Activated naive CD8-positive, alpha-beta T cell treated with anti-CD3 and anti-CD28 coated beads, Interleukin-2, amount 50 U/mL, for 24 hours (primary cell): Measurements from ENCODE around the gene AMPD3.
A peak's percentile ranks its signal among the peaks of the same experiment; 100 is the strongest.

Experiments used
- ATAC-seq: fragments of 150-1000 bp; cut with Tn5 transposase; one replicate; pipeline ENCODE4 v1.10.0; 2021
- DNase-seq: peaks from one replicate; pipeline ENCODE4 v3.0.0; 2021
- H3K27ac Mint-ChIP-seq: one replicate; pipeline ENCODE4 v1.8.0; 2021; ENCODE audit warnings: mild to moderate bottlenecking, mixed read lengths
- H3K27me3 Mint-ChIP-seq: one replicate; pipeline ENCODE4 v1.8.0; 2021; ENCODE audit warnings: mixed read lengths
- H3K36me3 Mint-ChIP-seq: one replicate; pipeline ENCODE4 v1.8.0; 2021; ENCODE audit warnings: low read depth, mixed read lengths
- H3K4me1 Mint-ChIP-seq: one replicate; pipeline ENCODE4 v1.8.0; 2021; ENCODE audit warnings: mixed read lengths
- H3K4me3 Mint-ChIP-seq: one replicate; pipeline ENCODE4 v1.8.0; 2021; ENCODE audit warnings: mild to moderate bottlenecking, moderate library complexity, mixed read lengths
- H3K9me3 Mint-ChIP-seq: one replicate; pipeline ENCODE4 v1.8.0; 2021; ENCODE audit warnings: mixed read lengths

The AMPD3 gene

DNA sequence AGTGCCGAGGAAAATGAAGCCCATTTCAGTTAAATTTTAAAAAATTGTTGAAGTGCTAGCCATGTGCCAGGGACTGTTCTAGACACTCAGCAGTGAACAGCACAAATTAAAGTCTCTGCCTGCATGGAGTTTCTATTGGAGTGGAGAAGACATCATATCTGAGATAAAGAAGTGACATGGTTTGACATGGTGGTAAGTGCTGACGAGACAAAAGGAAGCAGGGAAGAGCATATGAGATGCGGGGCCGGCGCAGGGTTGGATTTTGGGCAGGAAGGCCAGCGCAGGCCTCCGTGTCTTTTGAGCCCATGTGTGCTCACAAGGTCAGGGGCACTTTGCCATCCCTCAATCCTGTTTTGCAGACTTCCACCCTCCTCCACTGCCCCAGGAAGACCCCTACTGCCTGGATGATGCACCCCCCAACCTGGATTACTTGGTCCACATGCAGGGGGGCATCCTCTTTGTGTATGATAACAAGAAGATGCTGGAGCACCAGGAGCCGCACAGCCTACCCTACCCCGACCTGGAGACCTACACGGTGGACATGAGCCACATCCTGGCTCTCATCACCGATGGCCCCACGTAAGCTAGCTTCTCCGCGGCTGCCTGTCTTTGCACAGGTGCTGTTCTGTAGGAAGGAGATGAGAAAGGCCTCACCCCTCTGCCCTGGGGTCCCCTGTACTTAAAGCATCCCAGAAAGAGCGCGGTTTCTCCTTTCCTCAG is 29.6 kb downstream of the AMPD3 start:
- Mint-ChIP-seq H3K36me3 (peaks cover 20% of the 10 kb centered on the region), H3K4me1 (peaks cover 19% of the 10 kb centered on the region), H3K9me3 (no peaks in the 10 kb centered on the region), H3K27me3 (no peaks in the 10 kb centered on the region), H3K27ac (no peak overlapping the region), H3K4me3 (no peak overlapping the region)
- no peak for ATAC-seq
- no peak for DNase-seq

DNA sequence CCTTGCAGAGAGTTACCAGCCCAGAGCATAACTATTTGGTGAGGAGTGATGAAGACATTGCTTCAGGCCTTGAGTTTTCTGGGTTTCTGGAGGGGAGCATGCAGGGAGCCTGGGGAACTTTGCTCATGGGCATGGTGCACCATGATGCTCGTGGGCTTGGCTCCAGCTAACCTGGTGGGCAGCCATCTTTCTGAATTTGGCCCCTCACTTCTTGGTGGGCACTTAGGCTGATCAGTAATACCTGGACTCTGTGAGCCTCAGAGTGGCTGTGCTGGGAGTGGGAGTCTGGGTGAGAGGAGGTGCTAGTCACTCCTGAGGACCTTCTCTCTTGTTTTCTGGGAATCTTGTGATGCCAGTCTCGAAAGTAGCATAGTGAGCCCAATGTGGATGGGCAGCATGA is 30.6 kb downstream of the AMPD3 start:
- DNase-seq (no peak), ATAC-seq (no peak)
- Mint-ChIP-seq H3K27me3 (no peaks in the 10 kb centered on the region), H3K27ac (no peak overlapping the region), H3K4me3 (no peak overlapping the region), H3K36me3 (peaks cover 26% of the 10 kb centered on the region), H3K4me1 (peaks cover 26% of the 10 kb centered on the region), H3K9me3 (no peaks in the 10 kb centered on the region)

DNA sequence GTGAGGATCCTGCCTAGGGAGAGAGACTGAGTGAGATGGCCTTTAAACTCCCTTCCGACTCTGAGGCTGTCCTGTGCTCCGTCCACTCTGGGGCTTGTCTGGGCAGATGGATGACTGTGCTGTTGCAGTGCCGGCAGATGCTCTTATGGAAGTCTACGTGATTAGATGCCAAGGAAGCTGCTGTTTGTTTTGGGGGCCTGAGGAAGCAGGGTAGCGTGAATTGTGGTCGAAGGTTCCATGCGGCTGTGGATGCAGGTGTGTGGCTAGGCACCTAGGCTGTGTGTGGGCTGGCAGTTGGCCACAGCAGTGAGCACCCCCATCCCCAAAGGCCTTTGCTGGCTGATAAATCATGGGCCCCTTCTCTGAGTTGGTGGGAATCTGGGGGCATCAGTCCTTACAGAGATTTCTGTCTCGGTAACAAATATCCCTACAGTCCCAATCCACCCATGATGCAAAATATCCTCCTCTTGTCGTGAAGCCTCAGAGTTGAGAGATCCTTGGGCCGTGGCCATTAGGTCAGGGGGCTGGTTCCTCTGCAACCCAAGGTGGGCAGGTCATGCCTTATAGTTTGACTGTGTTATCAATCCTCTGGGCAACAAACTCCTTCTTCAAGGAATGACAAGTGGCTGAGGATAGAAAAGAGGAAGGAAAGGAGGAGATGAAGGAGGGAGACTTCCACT is 31.2 kb downstream of the AMPD3 start:
- no peak overlapping the region for H3K27ac Mint-ChIP-seq
- H3K36me3 Mint-ChIP-seq = peaks cover 26% of the 10 kb centered on the region
- H3K4me1 Mint-ChIP-seq = peaks cover 26% of the 10 kb centered on the region

DNA sequence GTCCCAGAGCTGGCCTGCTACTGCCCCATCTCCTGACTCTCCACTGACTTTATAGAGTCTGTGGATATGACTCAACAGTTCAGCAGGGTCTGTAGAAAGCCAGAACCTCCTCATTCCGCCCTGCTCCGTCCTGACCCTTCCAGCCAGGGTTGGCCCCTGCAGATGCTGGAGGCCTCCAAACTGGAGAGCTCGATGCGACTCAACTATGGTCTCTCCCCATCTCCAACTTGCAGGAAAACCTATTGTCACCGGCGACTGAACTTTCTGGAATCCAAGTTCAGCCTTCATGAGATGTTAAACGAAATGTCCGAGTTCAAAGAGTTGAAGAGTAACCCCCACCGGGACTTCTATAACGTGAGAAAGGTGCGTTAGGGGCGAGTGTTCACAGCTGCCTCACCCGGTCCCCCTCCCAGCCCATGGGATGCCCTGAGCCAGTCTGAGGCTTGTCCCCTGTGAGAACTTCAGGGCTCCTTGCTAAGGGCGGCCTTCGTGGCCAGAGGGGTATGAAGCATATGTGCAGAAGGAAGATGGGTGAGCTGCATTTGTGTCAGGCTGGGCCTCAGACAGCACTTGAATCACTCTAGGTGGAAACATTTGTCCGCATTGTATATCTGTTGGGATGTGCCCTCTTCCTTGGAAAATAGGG is 32.1 kb downstream of the AMPD3 start:
- H3K4me3 Mint-ChIP-seq = no peak overlapping the region
- H3K9me3 Mint-ChIP-seq = no peaks in the 10 kb centered on the region
- no peak overlapping the region for H3K27ac Mint-ChIP-seq
- DNase-seq (no peak), ATAC-seq (no peak)
- H3K36me3 Mint-ChIP-seq = peaks cover 26% of the 10 kb centered on the region
- no peaks in the 10 kb centered on the region for H3K27me3 Mint-ChIP-seq
- H3K4me1 Mint-ChIP-seq = peaks cover 26% of the 10 kb centered on the region

More for the DNA sequence above, 31.2 kb downstream of the AMPD3 start:
- no peak for ATAC-seq
- Mint-ChIP-seq H3K27me3 (no peaks in the 10 kb centered on the region), H3K9me3 (no peaks in the 10 kb centered on the region), H3K4me3 (no peak overlapping the region)
- no peak for DNase-seq

DNA sequence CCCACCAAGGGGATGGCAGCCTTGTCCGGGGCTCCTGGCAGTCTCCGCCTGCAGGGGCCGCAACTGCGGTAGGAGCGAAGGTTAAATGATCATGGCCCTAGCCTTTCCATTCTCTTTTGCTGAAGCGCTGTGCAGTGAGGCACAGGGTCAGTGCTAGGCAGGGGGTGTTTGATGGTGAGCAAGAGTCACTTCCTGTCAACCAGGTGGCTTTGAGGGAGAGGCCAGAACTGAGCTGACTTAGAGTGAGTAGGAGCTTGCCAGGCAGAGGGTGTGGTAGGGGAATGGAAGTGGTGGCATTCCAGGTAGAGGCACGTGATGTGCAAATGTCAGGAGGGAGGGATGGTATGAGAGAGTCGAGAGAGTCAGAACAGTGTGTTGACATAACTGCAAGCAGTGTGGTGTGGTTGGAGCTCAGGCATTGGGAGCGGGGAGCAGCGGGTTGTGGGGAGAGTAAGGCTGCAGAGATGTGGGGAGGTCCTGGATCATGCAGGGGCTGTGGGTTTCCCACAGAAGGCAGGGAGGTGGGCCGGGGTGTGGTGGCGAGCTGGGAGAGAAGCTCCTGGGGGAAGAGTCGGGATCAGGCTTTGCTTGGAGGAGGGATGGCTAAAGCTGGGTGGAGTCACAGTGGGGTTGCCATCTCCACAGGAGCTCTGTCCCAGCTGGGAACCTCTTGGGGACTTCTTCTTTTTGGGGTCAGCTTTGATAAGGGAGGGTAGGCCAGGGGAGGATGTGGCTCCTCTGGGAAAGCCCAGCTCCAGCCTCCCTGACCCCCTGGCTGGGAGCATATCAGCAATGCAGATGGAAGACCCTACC is 33.3 kb downstream of the AMPD3 start:
- Mint-ChIP-seq H3K36me3 (peaks cover 30% of the 10 kb centered on the region), H3K27me3 (no peaks in the 10 kb centered on the region), H3K4me1 (peaks cover 26% of the 10 kb centered on the region), H3K27ac (peak overlapping the region; percentile 87), H3K4me3 (peak overlapping the region; percentile 45), H3K9me3 (no peaks in the 10 kb centered on the region)
- DNase-seq (no peak), ATAC-seq (peak; percentile 61)

DNA sequence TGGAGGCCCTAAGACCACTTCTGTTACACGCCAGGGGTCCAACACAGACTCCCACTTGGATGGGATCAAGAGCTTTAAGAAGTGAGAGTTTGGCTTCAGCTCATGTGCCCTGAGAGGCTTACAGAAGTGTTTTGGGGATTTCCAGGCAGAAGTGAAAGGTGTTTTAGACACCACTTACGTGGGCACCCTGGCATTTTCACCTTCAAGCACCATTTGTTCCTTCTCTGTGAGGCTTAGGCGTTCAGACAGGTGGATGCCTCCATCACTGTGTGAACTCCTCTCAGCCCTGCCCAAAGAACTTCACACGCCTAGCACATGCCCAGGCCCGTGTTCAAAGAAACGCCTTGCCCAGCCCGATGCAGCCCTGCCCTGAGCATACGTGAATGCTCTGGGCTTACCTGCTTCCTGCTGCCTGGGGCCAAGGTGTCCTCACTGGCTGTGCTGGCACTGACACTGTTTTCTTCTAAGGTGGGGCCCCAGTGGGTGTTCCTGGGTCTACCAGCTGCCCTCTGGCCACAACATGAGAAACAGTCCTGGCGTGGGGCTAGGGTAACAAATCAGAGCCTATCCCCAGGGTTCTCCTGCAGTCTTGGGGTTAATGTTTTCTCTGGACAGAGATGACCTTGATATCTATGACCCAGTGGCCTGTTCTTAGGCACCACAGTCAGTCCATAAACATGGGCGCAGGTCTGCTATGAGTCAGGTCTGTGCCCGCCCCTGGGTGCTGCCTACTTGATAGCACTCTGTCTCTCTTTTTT is 34.0 kb downstream of the AMPD3 start:
- Mint-ChIP-seq H3K27ac (peak overlapping the region; percentile 87), H3K4me1 (peaks cover 26% of the 10 kb centered on the region), H3K4me3 (no peak overlapping the region), H3K27me3 (no peaks in the 10 kb centered on the region), H3K9me3 (no peaks in the 10 kb centered on the region), H3K36me3 (peaks cover 32% of the 10 kb centered on the region)
- ATAC-seq (peak; percentile 53), DNase-seq (no peak)

DNA sequence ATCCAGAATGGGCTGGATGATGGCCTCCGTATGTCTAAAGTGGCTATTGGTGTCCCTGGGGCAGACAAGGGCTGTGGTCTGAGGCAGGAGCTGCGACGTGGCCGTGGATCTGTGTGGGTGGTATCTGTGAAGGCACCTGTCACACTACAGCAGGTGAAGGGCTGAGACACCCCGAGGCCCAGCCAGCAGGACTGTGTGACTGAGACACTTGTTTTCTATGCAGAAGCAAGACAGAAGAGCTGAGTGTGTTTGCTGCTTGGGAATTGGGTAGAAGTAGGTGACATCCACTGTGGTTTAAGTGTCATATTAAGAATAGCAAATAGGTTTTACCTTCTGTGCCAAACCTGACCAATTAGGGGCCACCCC is 35.0 kb downstream of the AMPD3 start:
- peak; percentile 25 for ATAC-seq
- no peaks in the 10 kb centered on the region for H3K9me3 Mint-ChIP-seq
- H3K36me3 Mint-ChIP-seq = peaks cover 31% of the 10 kb centered on the region
- no peaks in the 10 kb centered on the region for H3K27me3 Mint-ChIP-seq
- H3K4me1 Mint-ChIP-seq = peaks cover 26% of the 10 kb centered on the region
- DNase-seq = no peak
- peak overlapping the region; percentile 67 for H3K27ac Mint-ChIP-seq
- no peak overlapping the region for H3K4me3 Mint-ChIP-seq

DNA sequence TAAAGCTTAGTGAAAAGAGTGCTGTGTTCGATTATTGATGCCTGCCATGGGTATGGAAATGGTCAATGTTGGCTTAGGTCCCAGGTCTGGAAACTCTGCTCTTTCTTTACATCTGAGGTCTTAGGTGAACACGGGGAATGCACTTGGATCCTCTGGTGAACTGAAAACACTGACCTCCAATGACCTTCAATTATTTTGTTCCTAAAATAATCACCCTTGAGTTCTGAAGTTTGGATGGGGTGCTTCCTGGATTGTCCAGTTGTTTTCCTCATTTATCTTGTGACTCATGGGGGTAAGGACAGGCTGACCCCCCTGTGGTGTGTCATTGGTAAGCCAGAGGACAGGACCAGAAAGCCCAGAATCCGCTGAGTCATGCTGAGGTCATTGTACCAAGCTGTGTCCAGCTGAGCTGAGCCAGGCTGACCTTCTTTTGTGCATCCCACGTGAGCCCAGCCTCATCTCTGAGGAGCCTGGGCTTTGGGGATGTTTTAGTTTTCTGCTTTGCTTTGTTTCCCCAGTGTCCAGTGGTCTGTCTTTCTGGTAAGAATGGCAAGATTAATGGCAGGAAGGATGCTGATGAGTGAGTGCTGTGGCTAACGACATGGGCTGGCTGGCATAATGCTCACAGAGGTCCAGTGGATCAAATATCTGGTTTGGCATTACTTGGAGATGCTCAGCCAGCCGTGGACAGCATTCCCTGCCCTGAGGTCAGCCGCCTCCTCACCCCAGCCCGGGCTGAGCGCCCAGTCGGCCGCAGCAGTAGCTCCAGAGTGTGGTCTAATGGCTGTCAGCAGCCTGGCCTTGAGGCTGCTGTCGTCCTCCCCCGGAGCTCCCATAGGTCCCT is 35.6 kb downstream of the AMPD3 start:
- peaks cover 26% of the 10 kb centered on the region for H3K4me1 Mint-ChIP-seq
- DNase-seq (no peak), ATAC-seq (no peak)
- no peaks in the 10 kb centered on the region for H3K27me3 Mint-ChIP-seq
- H3K4me3 Mint-ChIP-seq = no peak overlapping the region
- peak overlapping the region; percentile 67 for H3K27ac Mint-ChIP-seq
- peaks cover 31% of the 10 kb centered on the region for H3K36me3 Mint-ChIP-seq
- no peaks in the 10 kb centered on the region for H3K9me3 Mint-ChIP-seq

DNA sequence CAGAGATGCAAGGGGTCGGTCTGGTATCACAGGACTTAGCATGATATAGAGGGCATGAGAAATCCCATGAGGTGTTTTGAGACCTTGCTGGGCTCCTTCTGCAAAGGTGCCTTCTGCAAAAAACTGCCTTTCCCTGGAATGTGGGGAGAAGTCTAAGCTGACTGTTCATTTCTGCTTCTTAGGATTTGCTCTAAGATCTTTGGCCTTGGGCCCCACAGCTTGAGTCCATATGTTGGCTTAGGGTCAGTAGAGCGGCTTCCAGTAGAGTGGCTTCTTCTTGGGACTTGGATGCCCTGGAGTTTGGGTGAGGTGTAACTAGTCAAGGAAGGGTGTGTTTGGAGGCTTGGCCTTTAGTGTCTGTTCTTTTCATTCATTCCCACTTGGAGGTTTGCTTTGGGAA is 37.0 kb downstream of the AMPD3 start:
- Mint-ChIP-seq H3K4me1 (peaks cover 26% of the 10 kb centered on the region), H3K4me3 (no peak overlapping the region), H3K27me3 (no peaks in the 10 kb centered on the region), H3K27ac (no peak overlapping the region), H3K9me3 (no peaks in the 10 kb centered on the region), H3K36me3 (peaks cover 35% of the 10 kb centered on the region)
- no peak for ATAC-seq
- no peak for DNase-seq

DNA sequence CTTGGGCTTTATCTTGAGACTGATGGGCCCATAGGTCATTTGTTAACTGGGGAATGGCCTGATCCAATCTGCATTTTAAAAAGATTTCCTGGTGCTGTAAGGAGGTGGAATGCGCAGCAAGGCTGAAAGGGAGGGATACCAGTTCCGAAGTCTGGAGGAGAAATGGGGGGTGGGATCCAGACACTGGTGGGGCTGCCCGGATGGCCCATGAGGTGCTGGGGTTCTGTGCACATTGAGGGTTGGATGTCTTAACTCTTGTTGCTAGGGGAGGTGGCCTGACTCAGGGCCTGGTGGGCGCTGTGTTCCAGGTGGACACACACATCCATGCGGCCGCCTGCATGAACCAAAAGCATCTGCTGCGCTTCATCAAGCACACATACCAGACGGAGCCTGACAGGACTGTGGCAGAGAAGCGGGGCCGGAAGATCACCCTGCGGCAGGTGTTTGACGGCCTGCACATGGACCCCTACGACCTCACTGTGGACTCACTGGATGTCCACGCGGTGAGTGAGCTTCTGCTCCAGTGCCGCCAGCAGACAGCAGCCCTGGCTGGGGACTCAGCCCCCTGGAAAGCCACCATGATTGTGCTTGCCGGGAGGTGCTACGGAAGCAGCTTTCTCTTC is 38.1 kb downstream of the AMPD3 start:
- no peaks in the 10 kb centered on the region for H3K27me3 Mint-ChIP-seq
- ATAC-seq = no peak
- H3K9me3 Mint-ChIP-seq = no peaks in the 10 kb centered on the region
- DNase-seq = no peak
- H3K27ac Mint-ChIP-seq = no peak overlapping the region
- no peak overlapping the region for H3K4me3 Mint-ChIP-seq
- peaks cover 21% of the 10 kb centered on the region for H3K4me1 Mint-ChIP-seq
- H3K36me3 Mint-ChIP-seq = peaks cover 26% of the 10 kb centered on the region

DNA sequence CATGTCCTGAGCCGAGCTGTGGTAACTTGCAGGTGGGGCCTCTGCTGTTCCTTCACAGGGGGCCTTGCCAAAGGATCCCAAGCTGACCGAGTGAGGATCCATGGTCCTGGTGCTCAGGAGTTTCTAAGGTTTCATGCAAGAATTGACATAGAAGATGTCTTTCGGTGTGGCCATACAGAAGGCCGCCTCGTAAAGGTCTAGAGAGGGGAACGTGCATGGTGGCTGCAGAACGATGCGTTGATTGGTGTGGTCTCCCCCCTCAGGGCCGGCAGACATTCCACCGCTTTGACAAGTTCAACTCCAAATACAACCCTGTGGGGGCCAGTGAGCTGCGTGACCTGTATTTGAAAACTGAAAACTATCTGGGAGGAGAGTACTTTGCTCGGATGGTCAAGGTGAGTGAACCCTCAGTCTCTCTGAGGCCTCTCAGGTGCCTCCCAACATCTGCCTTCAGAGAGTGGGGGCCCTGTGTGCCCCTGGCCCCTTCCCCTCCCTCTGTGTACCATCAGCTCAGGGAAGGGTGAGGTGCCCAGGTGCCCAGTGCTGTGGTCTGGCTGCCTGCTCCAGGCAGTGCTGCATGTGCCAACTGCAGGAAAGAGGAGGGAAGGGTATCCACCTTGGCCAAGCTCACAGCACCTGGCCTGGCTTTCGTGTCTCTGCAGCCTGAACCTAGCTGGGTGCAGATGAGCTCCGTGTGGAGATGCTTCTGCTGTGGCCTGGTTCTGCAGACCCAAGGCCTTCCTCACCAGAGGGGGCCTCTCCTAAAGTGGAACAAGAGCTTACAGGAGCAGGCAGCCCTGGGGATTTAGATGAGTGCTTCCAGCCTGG is 39.8 kb downstream of the AMPD3 start:
- DNase-seq (no peak), ATAC-seq (no peak)
- Mint-ChIP-seq H3K36me3 (peaks cover 22% of the 10 kb centered on the region), H3K9me3 (no peaks in the 10 kb centered on the region), H3K4me1 (peaks cover 5% of the 10 kb centered on the region), H3K4me3 (no peak overlapping the region), H3K27ac (no peak overlapping the region), H3K27me3 (no peaks in the 10 kb centered on the region)

DNA sequence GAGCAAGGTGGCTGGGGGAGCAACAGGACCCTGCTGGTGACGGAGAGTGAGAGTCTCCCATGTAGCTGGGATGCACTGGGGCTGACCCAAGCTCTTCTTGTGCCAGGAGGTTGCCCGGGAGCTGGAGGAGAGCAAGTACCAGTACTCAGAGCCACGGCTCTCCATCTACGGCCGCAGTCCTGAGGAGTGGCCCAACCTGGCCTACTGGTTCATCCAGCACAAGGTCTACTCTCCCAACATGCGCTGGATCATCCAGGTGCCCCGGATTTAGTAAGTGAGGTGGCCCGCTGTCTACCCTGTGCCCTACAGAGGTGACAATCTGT is 40.4 kb downstream of the AMPD3 start:
- no peak for DNase-seq
- no peak for ATAC-seq
- peaks cover 20% of the 10 kb centered on the region for H3K36me3 Mint-ChIP-seq
- no peak overlapping the region for H3K27ac Mint-ChIP-seq
- no peak overlapping the region for H3K4me3 Mint-ChIP-seq
- no peaks in the 10 kb centered on the region for H3K4me1 Mint-ChIP-seq
- no peaks in the 10 kb centered on the region for H3K9me3 Mint-ChIP-seq
- no peaks in the 10 kb centered on the region for H3K27me3 Mint-ChIP-seq
